HS-5 (cell line): ENCODE data around the gene CCDC88B.

Experiments used
- DNase-seq: peaks from one replicate; pipeline ENCODE4 v3.0.0-alpha.2; 2012; ENCODE audit warnings: low read depth

Gene CCDC88B

GRCh38 chr11:64362339-64362738, 22.3 kb downstream of the CCDC88B start:
- no peak for DNase-seq

DNA sequence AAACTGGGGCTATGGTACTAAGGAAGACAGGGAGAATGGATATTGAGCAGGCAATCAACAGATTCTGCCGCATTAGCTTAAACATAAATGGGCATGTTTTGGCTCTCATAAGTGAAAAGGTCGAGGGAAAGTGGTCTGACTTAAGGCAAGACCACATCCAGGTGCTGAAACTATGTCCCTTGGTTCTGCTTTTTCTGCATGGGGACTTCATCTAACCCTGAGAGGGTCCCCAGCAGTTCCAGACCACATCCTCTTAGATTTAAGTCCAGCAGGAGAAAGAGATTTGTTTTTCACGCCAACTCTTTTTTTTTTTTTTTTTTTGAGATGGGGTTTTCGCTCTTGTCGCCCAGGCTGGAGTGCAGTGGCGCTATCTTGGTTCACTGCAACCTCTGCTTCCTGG, 24.4 kb downstream of the CCDC88B start:
- DNase-seq = no peak

DNA sequence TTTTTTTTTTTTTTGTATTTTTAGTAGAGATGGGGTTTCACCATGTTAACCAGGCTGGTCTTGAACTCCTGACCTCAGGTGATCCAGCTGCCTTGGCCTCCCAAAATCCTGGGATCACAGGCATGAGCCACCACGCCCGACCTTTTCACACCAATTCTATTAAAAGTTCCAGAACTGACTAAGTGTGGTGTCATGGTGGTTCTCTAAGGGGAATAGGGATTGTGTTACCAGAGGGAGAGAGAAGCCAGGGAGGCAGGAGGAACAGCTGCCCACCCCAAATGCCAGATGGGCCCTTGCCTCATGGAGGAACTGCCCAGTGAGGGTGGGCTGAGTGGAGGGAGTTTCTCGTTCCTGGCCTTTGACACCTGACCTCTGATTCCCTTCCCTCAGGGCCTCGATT, 24.9 kb downstream of the CCDC88B start:
- DNase-seq = no peak

DNA sequence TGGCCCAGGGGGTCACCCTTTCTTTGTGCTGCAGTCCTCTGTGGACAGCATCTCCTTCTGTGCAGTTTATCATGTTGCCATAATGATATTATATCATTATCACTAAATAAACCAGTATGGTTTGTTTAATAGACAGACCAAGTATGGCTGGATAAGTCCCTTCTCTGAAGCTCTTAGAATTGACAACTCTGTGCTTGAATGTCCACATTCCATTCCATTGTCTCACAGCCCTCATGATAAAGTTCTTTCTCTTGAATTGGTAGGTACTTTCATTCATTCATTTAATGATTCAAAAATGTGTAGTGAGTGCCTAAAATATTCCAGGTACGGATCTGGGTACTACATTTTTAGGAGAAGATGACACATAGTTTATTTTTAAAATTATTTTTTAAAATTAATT, 26.7 kb downstream of the CCDC88B start:
- no peak for DNase-seq

DNA sequence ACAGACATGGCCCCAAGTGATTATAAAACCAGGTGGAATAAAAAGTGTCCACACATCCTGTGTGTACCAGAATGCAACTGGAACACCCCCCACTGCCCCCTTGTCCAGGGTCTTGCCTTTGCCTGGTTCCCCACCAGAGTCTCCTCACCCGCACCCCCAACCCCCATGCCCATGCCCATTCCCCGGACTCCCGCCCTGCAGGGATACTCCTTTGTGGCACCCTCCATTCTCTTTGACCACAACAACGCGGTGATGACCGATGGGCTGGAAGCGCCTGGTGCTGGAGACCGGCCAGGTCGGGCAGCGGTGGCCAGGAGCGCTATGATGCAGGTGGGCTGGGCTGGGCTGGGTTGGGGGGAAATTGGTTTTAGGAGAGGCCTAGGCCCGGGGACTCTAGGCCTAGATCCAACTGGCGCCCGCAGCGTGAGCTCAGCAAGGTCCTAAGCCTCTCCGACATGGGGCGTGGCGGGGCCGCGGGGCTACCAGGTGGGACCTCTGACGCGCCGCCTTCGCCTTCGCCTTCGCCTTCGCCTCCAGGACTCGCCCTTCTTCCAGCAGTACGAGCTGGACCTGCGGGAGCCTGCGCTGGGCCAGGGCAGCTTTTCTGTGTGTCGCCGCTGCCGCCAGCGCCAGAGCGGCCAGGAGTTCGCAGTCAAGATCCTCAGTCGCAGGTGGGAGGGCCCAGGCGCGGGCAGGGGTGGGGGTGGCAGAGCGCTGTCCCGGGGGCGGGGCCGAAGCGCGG, 28.1 kb downstream of the CCDC88B start:
- no peak for DNase-seq

DNA sequence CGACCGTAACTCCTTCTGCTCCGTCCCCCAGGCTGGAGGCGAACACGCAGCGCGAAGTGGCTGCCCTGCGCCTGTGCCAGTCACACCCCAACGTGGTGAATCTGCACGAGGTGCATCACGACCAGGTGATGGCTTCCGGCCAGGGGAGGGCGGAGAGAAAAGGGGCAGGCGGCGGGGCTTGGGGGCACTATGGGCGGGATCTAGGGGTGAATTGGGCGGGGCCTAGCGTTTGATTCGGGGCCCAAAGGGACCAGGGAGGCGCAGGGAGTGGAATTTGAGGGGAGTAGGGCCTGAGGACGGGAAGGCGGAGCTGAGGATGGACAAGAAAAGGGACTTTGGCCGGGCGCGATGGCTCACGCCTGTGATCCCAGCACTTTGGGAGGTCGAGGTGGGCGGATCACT, 28.7 kb downstream of the CCDC88B start:
- no peak for DNase-seq

GRCh38 chr11:64369440-64370421, 29.7 kb downstream of the CCDC88B start:
- DNase-seq = no peak

GRCh38 chr11:64371201-64371600, 31.2 kb downstream of the CCDC88B start:
- no peak for DNase-seq

- no peak for DNase-seq
Measured at GRCh38 chr11:64372021-64372420, 32.0 kb downstream of the CCDC88B start.

GRCh38 chr11:64372802-64373597, 33.0 kb downstream of the CCDC88B start:
- DNase-seq = no peak

- DNase-seq = no peak
Measured at GRCh38 chr11:64373598-64373974, 33.6 kb downstream of the CCDC88B start.

GRCh38 chr11:64376071-64376470, 36.1 kb downstream of the CCDC88B start:
- no peak for DNase-seq

- DNase-seq = no peak
Measured at GRCh38 chr11:64378335-64378880, 38.4 kb downstream of the CCDC88B start.

DNA sequence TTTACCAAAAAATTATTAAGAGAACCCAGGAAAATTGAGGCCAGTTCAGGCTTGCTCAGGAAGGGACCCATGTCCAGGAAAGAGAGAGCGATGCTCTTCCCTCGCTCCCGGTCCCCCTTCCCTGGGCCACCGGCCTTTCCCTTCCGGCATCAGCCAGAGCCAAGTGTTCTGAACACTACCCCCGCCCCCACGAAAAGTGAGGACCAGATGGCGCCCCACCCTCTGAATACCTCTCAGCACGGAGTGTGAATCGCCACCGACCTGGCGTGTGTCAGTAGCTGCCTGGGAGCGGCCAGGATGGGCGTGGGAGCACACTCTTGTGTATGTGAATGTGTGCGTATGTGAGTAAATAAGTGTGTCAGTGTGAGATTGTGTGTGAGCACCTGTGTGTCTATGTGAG, 39.2 kb downstream of the CCDC88B start:
- no peak for DNase-seq

- DNase-seq = no peak
Measured at GRCh38 chr11:64379817-64380709, 40.1 kb downstream of the CCDC88B start.

GRCh38 chr11:64381350-64381749, 41.3 kb downstream of the CCDC88B start:
- DNase-seq = no peak

GRCh38 chr11:64382047-64382446, 42.0 kb downstream of the CCDC88B start:
- DNase-seq = no peak

- DNase-seq = no peak
Measured at GRCh38 chr11:64382586-64382985, 42.6 kb downstream of the CCDC88B start.

GRCh38 chr11:64383580-64383979, 43.6 kb downstream of the CCDC88B start:
- DNase-seq = no peak

GRCh38 chr11:64384028-64384737, 44.2 kb downstream of the CCDC88B start:
- DNase-seq = no peak
